ENCODE measurements around the gene ZSCAN5C. TPM values are rescaled to one million over a fixed set of nuclear protein-coding genes. Genes with fewer than 3 reads are reported as not detected.

ZSCAN5C gene
- total and polyA plus RNA-seq, 2 of the 8 experiments (the other 6 are each of a cell fraction or from before 2014, with no cell fraction given): not detected

DNA sequence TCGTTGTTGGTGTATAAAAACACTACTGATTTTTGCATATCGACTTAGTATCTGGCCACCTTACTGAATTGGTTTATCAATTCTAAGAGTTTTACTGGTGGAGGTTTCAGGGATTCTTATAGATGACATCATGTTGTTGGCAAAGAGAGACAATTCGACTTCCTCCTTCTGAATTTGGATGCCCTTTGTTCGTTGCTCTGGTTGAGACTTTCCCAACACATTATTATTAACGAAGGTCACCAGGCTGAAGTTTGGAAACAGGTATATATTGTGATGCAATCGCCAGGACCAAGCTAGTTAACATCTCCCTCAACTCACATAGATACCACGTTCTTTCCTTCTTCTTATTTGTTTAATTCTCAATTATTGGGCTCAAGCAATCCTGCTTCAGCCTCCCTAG, 2.4 kb upstream of the ZSCAN5C start:
- H3K14ac ChIP-seq (ENCODE audit: insufficient read length): no peak overlapping the region
- no peaks in the 10 kb centered on the region for H4K20me1 ChIP-seq (replicated peaks in 1 of 2; ENCODE audit: control insufficient read depth in 1 of 2, insufficient read depth in 2 of 2, low read length in 2 of 2)
- H3K79me2 ChIP-seq (ENCODE audit: control insufficient read depth in 1 of 2, insufficient read depth in 2 of 2, low read length in 2 of 2): no peaks in the 10 kb centered on the region
- ChIA-PET CTCF (ENCODE audit: partially characterized antibody) (interaction anchor here (0.8 to 1.3 kb wide), 5 partner anchors 28 to 1600 kb away, joined by 3 to 4 read pairs (median 3); no protein-coding TSS in a partner anchor), POLR2A (ENCODE audit: partially characterized antibody) (interaction anchor here (0.6 kb wide), 2 partner anchors 34 to 37 kb away, joined by 3 read pairs; no protein-coding TSS in a partner anchor)
- H3K23ac ChIP-seq (ENCODE audit: insufficient read length): no peak overlapping the region
- H3K4me1 ChIP-seq (replicated peaks in 1 of 4; ENCODE audit: control insufficient read depth in 3 of 4, insufficient read depth in 4 of 4, low read length in 3 of 4): no peaks in the 10 kb centered on the region; a peak in 1 of 7 replicates
- no peak overlapping the region for H3K9ac ChIP-seq (replicated peaks in 1 of 4; ENCODE audit: extremely low read depth in 1 of 4, low read depth in 3 of 4, low read length in 3 of 4)
- FAIRE-seq (no peak), DNase-seq (ENCODE audit: low read depth in 1 of 2, low spot score in 2 of 2) (no peak)
- no peak overlapping the region for H2BK120ac ChIP-seq (replicated peaks; ENCODE audit: low read depth, low read length)
- H3K4ac ChIP-seq (replicated peaks; ENCODE audit: insufficient read length, low read depth, low read length): no peak overlapping the region
- no peak overlapping the region for H2BK12ac ChIP-seq (ENCODE audit: low read depth, low read length)
- H3K36me3 ChIP-seq (ENCODE audit: control insufficient read depth in 2 of 4, insufficient read depth in 4 of 4, low read length in 3 of 4): no peaks in the 10 kb centered on the region
- no peak overlapping the region for H3K27ac ChIP-seq (ENCODE audit: low read depth, low read length)
- H4K8ac ChIP-seq (ENCODE audit: extremely low read depth, insufficient read depth, low read length): no peak overlapping the region
- no peak overlapping the region for H2BK20ac ChIP-seq (ENCODE audit: low read length)
- no peak overlapping the region for H3K18ac ChIP-seq (ENCODE audit: extremely low read depth, low read length)
- no peak overlapping the region for H2AK5ac ChIP-seq (ENCODE audit: low read depth, low read length)
- 77% methylated on average over 7 of the region's 7 CpGs; no CpG with 5 or more reads in 1 of the 2 experiments for WGBS, 2 experiments (ENCODE audit: extremely low coverage in 1 of 2, insufficient coverage in 1 of 2, insufficient read length in 1 of 2, insufficient replicate concordance in 2 of 2, low coverage in 1 of 2, low lambda C conversion rate in 2 of 2, missing lambda C conversion rate in 1 of 2)
- no peaks in the 10 kb centered on the region for H3K23me2 ChIP-seq (ENCODE audit: low read depth, low read length)
- H4K91ac ChIP-seq (replicated peaks; ENCODE audit: insufficient read length, low read length): no peak overlapping the region
- H2BK15ac ChIP-seq (ENCODE audit: low read length): no peak overlapping the region
- H3K79me1 ChIP-seq (ENCODE audit: low read depth, low read length): no peaks in the 10 kb centered on the region
- no peak overlapping the region for H3K4me2 ChIP-seq (ENCODE audit: insufficient read depth in 1 of 2, low read depth in 2 of 2, low read length in 2 of 2)
- no peak overlapping the region for H4K5ac ChIP-seq (ENCODE audit: insufficient read length, low read depth, low read length)
- H3K9me3 ChIP-seq (ENCODE audit: insufficient read depth in 2 of 2, low read depth in 1 of 2, low read length in 1 of 2): no peaks in the 10 kb centered on the region
- no peak overlapping the region for H3K4me3 ChIP-seq (ENCODE audit: extremely low read depth in 1 of 4, insufficient read depth in 2 of 4, low read depth in 3 of 4, low read length in 4 of 4)
- H2AFZ ChIP-seq (ENCODE audit: low read length): no peak overlapping the region
- H3K56ac ChIP-seq (replicated peaks; ENCODE audit: insufficient read length, low read depth, low read length): no peak overlapping the region
- no peaks in the 10 kb centered on the region; a peak in 2 of 7 replicates for H3K27me3 ChIP-seq (replicated peaks in 1 of 4; ENCODE audit: control insufficient read depth in 3 of 4, extremely low read depth in 1 of 4, insufficient read depth in 3 of 4, low read length in 3 of 4)
- no peak overlapping the region for H2BK5ac ChIP-seq (ENCODE audit: low read depth, low read length)
- no peak for TF ChIP-seq RBBP5 (IDR thresholded peaks at IDR 0.05; ENCODE audit: borderline replicate concordance, low read depth, low read length)
- no peak for TF ChIP-seq ATF2 (IDR thresholded peaks at IDR 0.05; ENCODE audit: low read length)
- TF ChIP-seq GABPA (IDR thresholded peaks at IDR 0.05; ENCODE audit: borderline replicate concordance, insufficient read depth, low read length): no peak
- TF ChIP-seq SIRT6 (IDR thresholded peaks at IDR 0.05; ENCODE audit: low read length): no peak
- TF ChIP-seq NRF1 (IDR thresholded peaks at IDR 0.05; ENCODE audit: low read depth, low read length): no peak

Measured in H1 (cell line).